ENCODE results near the gene CLUH.

DNA sequence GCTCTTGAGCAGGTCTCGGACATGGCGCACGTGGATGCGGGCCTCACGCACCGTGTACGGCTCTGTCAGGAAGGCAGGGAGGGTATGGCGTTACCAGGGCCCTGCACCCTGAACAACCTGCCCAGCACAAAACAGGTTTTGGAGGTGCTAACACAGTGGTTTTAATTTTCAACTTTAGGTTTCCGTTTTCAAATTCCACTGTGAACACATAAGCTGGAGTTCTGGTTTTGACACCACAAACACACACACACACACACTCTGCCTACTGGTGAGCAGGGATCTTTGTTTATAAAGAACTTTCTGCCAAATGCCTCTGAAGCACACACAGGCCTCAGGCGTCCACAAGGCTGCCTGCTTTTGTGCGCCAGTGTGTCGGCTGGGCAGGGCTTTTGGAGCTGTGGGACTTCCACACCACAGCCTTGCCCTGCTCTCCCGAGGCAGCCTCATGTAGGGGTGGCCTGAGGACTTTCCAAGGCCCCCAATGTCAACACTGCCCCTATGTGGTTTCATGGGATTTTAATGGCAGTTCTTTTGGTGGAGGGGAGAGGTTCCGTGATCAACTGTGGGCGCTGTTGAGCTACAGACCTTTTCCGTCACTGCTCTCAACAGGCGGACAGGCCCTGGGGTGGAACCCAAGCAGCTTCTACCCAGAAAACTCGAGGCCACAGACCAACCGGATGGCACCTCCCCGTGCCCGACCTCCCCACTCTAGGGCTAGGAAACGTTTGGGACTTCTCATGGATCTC is 9.4 kb downstream of the CLUH start:
- TF ChIP-seq POLR2A (IDR thresholded peaks at IDR 0.05; ENCODE audit: low read length), result no peak
- no peak for TF ChIP-seq GATA1 (IDR thresholded peaks at IDR 0.05; ENCODE audit: low read depth, low read length)

Measured in erythroblast (primary cell).